ENCODE measurements around the gene TGFBRAP1.
"Not testable (repeated sequence)": the region's sequence is repeated elsewhere in the genome, so short reads cannot be mapped to it uniquely, and the experiment has no call there.

TGFBRAP1 gene

DNA sequence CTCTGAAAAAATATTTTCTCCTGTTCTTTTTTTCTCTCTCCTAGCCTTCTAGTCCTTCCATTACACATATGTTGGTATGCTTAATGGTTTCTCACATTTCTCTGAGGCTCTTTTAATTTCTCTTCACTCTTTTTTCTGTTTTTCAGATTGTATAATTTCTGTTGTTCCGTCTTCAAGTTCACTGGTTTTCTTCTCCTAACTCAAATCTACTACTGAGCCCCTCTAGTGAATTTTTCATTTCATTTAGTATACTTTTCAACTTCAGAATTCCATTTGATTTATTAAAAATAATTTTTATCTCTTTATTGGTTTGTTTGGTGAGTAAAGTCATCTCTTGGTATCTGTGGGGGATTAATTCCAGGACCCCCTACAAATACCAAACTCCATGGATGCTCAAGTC lies 27.6 kb upstream of the TGFBRAP1 start:
- DNase-seq: no peak

DNA sequence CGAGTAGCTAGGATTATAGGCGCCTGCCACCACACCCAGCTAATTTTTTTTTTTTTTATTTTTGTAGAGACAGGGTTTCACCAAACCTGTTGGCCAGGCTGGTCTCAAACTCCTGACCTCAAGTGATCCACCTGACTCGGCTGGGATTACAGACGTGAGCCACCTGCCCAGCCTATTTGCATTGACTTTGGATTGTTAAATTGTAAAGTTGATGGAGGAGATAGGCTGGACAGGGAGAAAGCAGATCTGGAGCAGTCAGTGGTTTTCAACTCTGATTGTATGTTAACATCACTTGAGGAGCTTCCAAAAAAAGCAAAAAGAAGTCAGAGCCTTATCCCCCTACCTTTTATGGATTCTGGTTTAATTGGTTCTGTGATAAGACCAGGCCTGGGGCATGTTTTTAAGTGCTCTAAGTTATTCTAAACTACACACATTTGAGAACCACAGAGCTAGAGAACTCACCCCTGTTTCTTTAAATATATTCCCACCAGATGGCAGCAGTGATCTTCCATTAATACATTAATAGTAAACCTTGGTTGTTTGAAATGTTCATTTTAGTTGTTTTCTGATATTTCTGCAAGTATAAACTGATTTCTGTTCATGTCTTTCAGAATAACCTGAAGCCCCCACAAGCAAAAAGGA lies 15.3 kb upstream of the TGFBRAP1 start:
- no peak for DNase-seq

DNA sequence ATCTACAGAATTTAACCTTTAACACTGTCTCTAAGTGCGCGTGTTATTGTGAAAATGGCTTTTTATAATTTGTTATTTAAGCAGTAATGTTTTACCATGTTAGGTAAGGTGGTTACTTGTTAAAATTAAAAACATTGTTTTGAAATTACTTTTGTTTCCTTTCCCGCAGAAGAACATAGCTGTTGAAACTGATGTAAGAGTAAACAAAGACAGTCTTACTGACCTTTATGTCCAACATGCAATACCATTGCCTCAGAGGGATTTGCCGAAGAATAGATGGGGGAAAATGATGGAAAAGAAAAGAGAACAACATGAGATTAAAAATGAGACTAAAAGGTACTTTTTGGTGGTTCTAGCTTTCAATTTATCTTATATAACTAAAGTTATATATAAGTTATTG lies 9.9 kb upstream of the TGFBRAP1 start:
- no peak for DNase-seq

GRCh38 chr2:105338020-105338385 lies 8.5 kb upstream of the TGFBRAP1 start:
- DNase-seq: no peak

GRCh38 chr2:105337122-105338019 lies 7.8 kb upstream of the TGFBRAP1 start, which contains the start of gene C2orf49:
TSS of gene C2orf49 (plus strand) at chr2:105337540. CDS start at chr2:105337588, 48 bp downstream.
- peak; percentile 88 for DNase-seq

DNA sequence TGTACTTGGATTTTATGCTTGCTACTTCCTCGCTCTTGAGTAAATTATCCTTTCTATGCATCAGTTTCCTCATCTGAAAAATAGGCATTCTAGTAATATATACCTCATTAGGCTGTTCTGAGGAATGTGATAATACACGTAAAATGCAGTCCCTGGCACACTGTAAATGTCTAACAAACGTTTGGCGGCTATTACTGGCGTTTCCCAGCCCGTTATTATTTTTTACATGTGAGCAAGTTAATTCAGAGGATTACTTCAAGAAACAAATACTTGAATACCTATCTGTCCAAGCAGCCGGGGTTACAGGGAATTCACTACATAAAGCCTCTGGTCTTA lies 7.2 kb upstream of the TGFBRAP1 start:
- no peak for DNase-seq

- no peak for DNase-seq
Observed at GRCh38 chr2:105335469-105335868, 5.9 kb upstream of the TGFBRAP1 start.

GRCh38 chr2:105334211-105334610 lies 4.7 kb upstream of the TGFBRAP1 start:
- no peak for DNase-seq

GRCh38 chr2:105330681-105331375 lies 1.3 kb upstream of the TGFBRAP1 start:
- no peak for DNase-seq

- DNase-seq: peak; percentile 26 to 31
Observed at GRCh38 chr2:105329197-105329554, 359 bp downstream of the TGFBRAP1 start.

- DNase-seq: peak in 1 of 2 donors; percentile 15
Observed at GRCh38 chr2:105328281-105329196, 996 bp downstream of the TGFBRAP1 start.

- DNase-seq: no peak
Observed at GRCh38 chr2:105327690-105328089, 1.8 kb downstream of the TGFBRAP1 start.

- DNase-seq: not testable (repeated sequence)
Observed at GRCh38 chr2:105327271-105327670, 2.3 kb downstream of the TGFBRAP1 start.

- DNase-seq: no peak
Observed at GRCh38 chr2:105325389-105325963, 4.1 kb downstream of the TGFBRAP1 start.

- DNase-seq: no peak
Observed at GRCh38 chr2:105324732-105325131, 4.8 kb downstream of the TGFBRAP1 start.

DNA sequence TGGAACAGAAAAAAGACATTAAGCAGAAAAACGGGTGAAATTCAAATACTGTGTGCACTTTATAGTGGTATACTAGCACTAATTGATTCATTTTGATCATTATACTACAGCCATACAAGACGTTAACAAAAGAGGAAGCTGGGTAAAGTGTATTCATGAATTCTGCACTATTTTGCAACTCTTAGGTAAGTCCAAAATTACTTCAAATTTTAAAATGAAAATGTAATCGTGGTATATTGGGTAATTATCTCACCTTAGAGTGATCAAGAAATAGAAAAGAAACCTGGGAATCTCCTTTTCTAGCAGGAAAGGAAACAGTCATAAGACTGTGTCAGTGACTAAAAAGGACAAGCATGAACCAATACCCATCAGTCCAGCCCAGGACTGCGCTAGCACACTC lies 5.4 kb downstream of the TGFBRAP1 start:
- DNase-seq: no peak

DNA sequence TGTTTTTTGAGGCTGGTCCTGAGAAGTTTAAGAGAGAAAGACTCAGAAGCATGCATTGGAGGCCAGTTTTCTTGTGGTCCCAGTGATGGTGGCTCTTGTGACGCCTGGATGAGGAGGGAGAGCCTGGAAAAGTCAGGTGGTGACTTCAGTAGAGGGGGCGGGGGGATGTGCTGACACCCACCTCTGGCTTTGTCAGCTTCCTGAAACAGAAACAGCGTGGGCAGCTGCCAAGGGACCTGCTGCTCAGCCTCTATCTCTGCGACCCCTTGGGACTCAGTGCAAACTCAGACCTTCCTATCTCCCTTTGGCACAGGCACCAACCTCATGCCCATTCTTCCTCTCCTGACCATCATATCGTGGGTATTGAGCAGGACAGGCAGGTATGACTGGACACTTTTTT lies 6.4 kb downstream of the TGFBRAP1 start:
- DNase-seq: no peak

DNA sequence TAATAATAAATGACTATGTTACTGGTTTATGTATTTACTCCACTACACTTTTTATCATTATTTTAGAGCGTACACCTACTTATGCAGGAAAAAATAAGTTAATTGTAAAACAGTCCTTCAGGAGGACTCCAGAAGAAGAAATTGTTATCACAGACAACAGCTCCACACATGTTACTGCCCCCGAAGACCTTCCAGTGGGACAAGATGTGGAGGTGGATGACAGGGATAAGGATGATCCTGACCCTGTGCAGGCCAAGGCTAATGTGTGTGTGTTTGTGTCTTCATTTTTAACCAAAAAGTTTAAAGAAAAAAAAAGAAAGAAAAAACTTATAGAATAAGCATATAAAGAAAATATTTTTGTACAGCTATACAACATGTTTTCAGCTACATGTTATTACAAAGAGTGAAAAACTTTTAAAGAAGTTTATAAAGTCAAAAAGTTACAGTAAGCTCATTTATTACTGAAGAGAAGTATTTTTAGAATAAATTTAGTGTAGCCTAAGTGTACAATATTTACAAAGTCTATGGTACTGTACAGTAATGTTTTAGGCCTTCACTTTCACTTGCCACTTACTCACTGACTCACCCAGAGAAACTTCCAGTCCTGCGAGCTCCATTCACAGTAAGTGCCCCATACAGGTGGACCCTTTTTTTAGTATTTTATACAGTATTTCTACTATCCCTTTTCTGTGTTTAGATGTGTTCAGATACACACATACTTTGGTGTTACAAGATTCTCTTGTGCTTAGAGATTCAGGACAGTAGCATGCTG lies 7.5 kb downstream of the TGFBRAP1 start:
- no peak for DNase-seq

GRCh38 chr2:105320651-105321215 lies 8.8 kb downstream of the TGFBRAP1 start:
- DNase-seq: no peak

DNA sequence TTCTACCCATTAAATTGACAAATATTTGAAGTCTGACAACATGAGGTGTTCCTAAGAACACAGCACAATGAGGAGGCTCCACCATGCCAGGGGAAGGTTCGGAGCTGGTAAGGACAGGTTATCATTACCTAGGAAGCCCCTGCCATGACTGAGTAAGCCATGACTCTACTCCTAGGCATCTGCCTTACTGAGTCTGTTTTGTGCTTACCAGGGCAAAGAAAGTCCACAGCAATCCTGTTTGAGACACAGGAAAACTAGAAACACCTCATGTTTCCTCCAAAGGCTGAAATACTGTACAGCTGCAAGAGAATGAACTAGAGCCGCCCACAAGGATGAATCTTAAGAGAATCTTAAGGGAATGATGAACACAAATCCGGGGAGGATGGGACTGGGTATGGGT lies 11.6 kb downstream of the TGFBRAP1 start:
- DNase-seq: no peak

DNA sequence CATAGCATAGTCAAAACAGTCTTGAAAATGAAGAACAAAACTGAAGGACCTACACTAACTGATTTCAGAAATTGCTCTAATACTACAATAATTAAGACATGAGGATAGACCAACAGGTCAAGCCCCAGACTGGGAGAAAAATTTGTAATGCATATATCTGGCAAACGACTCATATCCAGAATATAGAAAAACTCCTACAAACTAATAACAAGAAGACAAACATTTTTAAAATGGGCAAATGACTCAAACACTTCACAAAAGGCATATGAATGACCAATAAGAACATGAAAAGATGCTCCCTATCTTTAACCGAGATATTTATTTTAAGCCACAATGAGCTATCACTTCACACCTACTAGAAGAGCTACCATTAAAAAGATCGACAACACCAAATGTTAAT lies 14.2 kb downstream of the TGFBRAP1 start:
- DNase-seq: no peak

Measured in activated CD4-positive, alpha-beta T cell treated with anti-CD3 and anti-CD28 coated beads for 4 hours (primary cell).